ENCODE measurements around the gene TOR1A. TPM values are rescaled to one million over a fixed set of nuclear protein-coding genes. Genes with fewer than 3 reads are reported as not detected.
"Not testable (repeated sequence)": the region's sequence is repeated elsewhere in the genome, so short reads cannot be mapped to it uniquely, and the experiment has no call there.

TOR1A gene
- total RNA-seq, 6 experiments from 2014 or later: 18.4 to 41.3 (median 23.0) TPM

DNA sequence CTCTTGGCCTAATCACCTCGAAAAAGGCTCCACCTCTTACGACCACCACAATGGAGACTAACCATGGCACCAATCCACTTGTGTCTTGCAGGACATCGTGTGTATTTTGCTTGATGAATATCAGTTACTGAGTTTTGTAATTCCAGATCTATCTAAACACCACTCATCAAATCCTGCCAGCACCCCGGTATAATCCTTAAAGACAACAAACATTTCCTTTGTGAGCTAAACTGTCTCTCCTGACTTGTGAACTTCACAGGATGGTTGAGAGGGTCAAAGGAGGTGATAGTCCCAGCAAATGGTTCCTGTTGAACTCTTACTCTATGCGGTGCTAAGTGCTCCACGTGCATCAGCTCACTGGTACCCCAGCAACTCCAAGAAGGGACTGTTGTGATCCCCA lies 25.0 kb downstream of the TOR1A start:
- DNase-seq: no peak
- whole genome bisulfite sequencing (ENCODE audit: insufficient coverage, low coverage, low lambda C conversion rate, missing lambda C conversion rate): 40% methylated on average over 4 of the region's 6 CpGs
- ATAC-seq: no peak
- H3K4me3 ChIP-seq: no peak overlapping the region
- intact Hi-C loops (cut with DNase I): no loop called here
- no peaks in the 10 kb centered on the region for H3K9me3 ChIP-seq
- H3K27me3 ChIP-seq: no peaks in the 10 kb centered on the region
- H3K4me1 ChIP-seq: peaks cover 0 to 4% (median 2%) of the 10 kb centered on the region in 4 donors
- H3K27ac ChIP-seq: no peak overlapping the region
- no peak for TF ChIP-seq POLR2A (IDR thresholded peaks at IDR 0.05)
- TF ChIP-seq CTCF (IDR thresholded peaks at IDR 0.05): no peak
- no peaks in the 10 kb centered on the region for H3K36me3 ChIP-seq

DNA sequence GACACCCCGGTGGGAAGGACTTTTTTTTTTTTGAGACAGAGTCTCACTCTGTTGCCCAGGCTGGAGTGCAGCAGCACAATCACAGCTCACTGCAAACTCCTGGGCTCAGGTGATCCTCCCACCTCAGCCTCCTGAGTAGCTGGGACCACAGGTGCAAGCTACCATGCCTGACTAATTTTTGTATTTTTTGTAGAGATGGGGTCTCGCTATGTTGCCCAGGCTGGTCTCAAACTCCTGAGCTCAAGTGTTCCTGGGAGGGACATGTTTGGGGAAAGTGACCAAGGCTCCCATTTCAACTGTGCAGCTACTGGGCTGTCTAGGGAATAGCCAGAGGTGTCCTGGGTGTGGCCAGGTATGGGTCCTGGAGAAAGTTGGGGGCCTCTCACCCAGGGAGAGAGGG lies 27.9 kb downstream of the TOR1A start:
- H3K27ac ChIP-seq; H3K4me1 ChIP-seq; H3K27me3 ChIP-seq; DNase-seq; H3K4me3 ChIP-seq; H3K9me3 ChIP-seq; H3K36me3 ChIP-seq; intact Hi-C loops (cut with DNase I): not testable (repeated sequence)
- 75% methylated on average over 2 of the region's 2 CpGs for WGBS (ENCODE audit: insufficient coverage, low coverage, low lambda C conversion rate, missing lambda C conversion rate)
- peak in 1 of 4 donors; percentile 12 for ATAC-seq

- no peaks in the 10 kb centered on the region for H3K27me3 ChIP-seq
- ATAC-seq (no peak), DNase-seq (no peak)
- TF ChIP-seq POLR2A (IDR thresholded peaks at IDR 0.05) (no peak), CTCF (IDR thresholded peaks at IDR 0.05) (no peak)
- H3K4me1 ChIP-seq: no peaks in the 10 kb centered on the region
- intact Hi-C loops (cut with DNase I): no loop called here
- H3K27ac ChIP-seq: no peak overlapping the region
- no peaks in the 10 kb centered on the region for H3K9me3 ChIP-seq
- H3K36me3 ChIP-seq: no peaks in the 10 kb centered on the region
- no peak overlapping the region for H3K4me3 ChIP-seq
- 74% methylated on average over 6 of the region's 8 CpGs for WGBS (ENCODE audit: insufficient coverage, low coverage, low lambda C conversion rate, missing lambda C conversion rate)
Measured at GRCh38 chr9:129794549-129794948, 29.4 kb downstream of the TOR1A start.

GRCh38 chr9:129786481-129786880 lies 37.5 kb downstream of the TOR1A start:
- DNase-seq (no peak), ATAC-seq (no peak)
- no peaks in the 10 kb centered on the region for H3K4me1 ChIP-seq
- no peaks in the 10 kb centered on the region for H3K9me3 ChIP-seq
- H3K27me3 ChIP-seq: no peaks in the 10 kb centered on the region
- H3K4me3 ChIP-seq: no peak overlapping the region
- TF ChIP-seq POLR2A (IDR thresholded peaks at IDR 0.05): no peak
- no peak for TF ChIP-seq CTCF (IDR thresholded peaks at IDR 0.05)
- no peak overlapping the region for H3K27ac ChIP-seq
- intact Hi-C loops (cut with DNase I): loop anchor here (5.0 to 10.0 kb wide), 2 partner anchors 49 to 142 kb away; partner anchors contain the start of gene ASB6 (in 2 of the 2)
- WGBS (ENCODE audit: insufficient coverage, low coverage, low lambda C conversion rate, missing lambda C conversion rate): 84% methylated on average over 6 of the region's 10 CpGs
- H3K36me3 ChIP-seq: no peaks in the 10 kb centered on the region

GRCh38 chr9:129785866-129786265 lies 38.1 kb downstream of the TOR1A start:
- H3K36me3 ChIP-seq: no peaks in the 10 kb centered on the region
- no peak for TF ChIP-seq POLR2A (IDR thresholded peaks at IDR 0.05)
- no peak for TF ChIP-seq CTCF (IDR thresholded peaks at IDR 0.05)
- ATAC-seq (no peak), DNase-seq (no peak)
- no peaks in the 10 kb centered on the region for H3K9me3 ChIP-seq
- no peak overlapping the region for H3K27ac ChIP-seq
- intact Hi-C loops (cut with DNase I): loop anchor here (5.0 to 10.0 kb wide), 2 partner anchors 49 to 141 kb away; partner anchors contain the start of gene ASB6 (in 2 of the 2)
- H3K27me3 ChIP-seq: no peaks in the 10 kb centered on the region
- H3K4me1 ChIP-seq: no peaks in the 10 kb centered on the region
- no peak overlapping the region for H3K4me3 ChIP-seq
- 33% methylated on average over 1 of the region's 1 CpG for WGBS (ENCODE audit: insufficient coverage, low coverage, low lambda C conversion rate, missing lambda C conversion rate)

DNA sequence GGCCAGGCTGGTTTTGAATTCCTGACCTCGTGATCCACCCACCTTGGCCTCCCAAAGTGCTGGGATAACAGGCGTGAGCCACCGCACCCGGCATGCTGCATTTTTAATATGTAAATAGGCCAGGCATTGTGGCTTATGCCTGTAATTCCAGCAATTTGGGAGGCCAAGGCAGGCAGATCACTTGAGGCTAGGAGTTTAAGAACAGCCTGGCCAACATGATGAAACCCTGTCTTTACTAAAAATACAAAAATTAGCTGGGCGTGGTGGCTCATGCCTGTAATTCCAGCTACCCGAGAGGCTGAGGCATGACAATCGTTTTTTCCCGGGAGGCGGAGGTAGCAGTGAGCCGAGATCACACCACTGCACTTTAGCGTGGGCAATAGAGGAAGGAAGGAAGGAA lies 39.0 kb downstream of the TOR1A start:
- not testable (repeated sequence) for H3K4me3 ChIP-seq, DNase-seq, H3K4me1 ChIP-seq, H3K27ac ChIP-seq, H3K36me3 ChIP-seq, ATAC-seq, H3K9me3 ChIP-seq, H3K27me3 ChIP-seq
- 46% methylated on average over 8 of the region's 11 CpGs for WGBS (ENCODE audit: insufficient coverage, low coverage, low lambda C conversion rate, missing lambda C conversion rate)
- intact Hi-C loops (cut with DNase I): loop anchor here (5.0 to 10.0 kb wide), 3 partner anchors 43 to 140 kb away; partner anchors contain the start of gene ASB6 (in 2 of the 2)
